NCI-H82 treated with DMSO at 0.1 percent for 48 hours (cell line): Measurements from ENCODE around the gene SLC8B1.

ENCODE experiments used
- DNase-seq: peaks from one replicate; lab custom pipeline; 2025; ENCODE audit not compliant: unreplicated experiment; lab: John Stamatoyannopoulos, UW

The SLC8B1 gene

GRCh38 chr12:113325916-113326315 lies 9.0 kb downstream of the SLC8B1 start:
- DNase-seq, result no peak

GRCh38 chr12:113322343-113322742 lies 12.6 kb downstream of the SLC8B1 start:
- DNase-seq, result no peak

GRCh38 chr12:113320401-113320800 lies 14.5 kb downstream of the SLC8B1 start:
- DNase-seq, result no peak

GRCh38 chr12:113318900-113319628 lies 15.8 kb downstream of the SLC8B1 start:
- DNase-seq, result no peak

GRCh38 chr12:113318046-113318656 lies 16.8 kb downstream of the SLC8B1 start:
- DNase-seq, result no peak

GRCh38 chr12:113317122-113317521 lies 17.8 kb downstream of the SLC8B1 start:
- no peak for DNase-seq

- DNase-seq, result no peak
Observed at GRCh38 chr12:113316155-113316554, 18.8 kb downstream of the SLC8B1 start.

GRCh38 chr12:113315358-113315757 lies 19.6 kb downstream of the SLC8B1 start:
- no peak for DNase-seq

GRCh38 chr12:113314121-113314529 lies 20.8 kb downstream of the SLC8B1 start:
- DNase-seq, result no peak

- no peak for DNase-seq
Observed at GRCh38 chr12:113310489-113310888, 24.4 kb downstream of the SLC8B1 start.

GRCh38 chr12:113306382-113306781 lies 28.5 kb downstream of the SLC8B1 start:
- DNase-seq, result no peak

GRCh38 chr12:113305281-113305856 lies 29.5 kb downstream of the SLC8B1 start:
- no peak for DNase-seq

- DNase-seq, result no peak
Observed at GRCh38 chr12:113302886-113303640, 31.8 kb downstream of the SLC8B1 start.

GRCh38 chr12:113302466-113302865 lies 32.4 kb downstream of the SLC8B1 start:
- DNase-seq, result no peak

GRCh38 chr12:113301811-113302210 lies 33.1 kb downstream of the SLC8B1 start:
- DNase-seq, result no peak

- no peak for DNase-seq
Observed at GRCh38 chr12:113299619-113300237, 35.2 kb downstream of the SLC8B1 start.

- no peak for DNase-seq
Observed at GRCh38 chr12:113298861-113299545, 35.9 kb downstream of the SLC8B1 start.

GRCh38 chr12:113298472-113298817 lies 36.5 kb downstream of the SLC8B1 start:
- DNase-seq, result no peak

- no peak for DNase-seq
Observed at GRCh38 chr12:113297621-113298471, 37.1 kb downstream of the SLC8B1 start.

GRCh38 chr12:113297214-113297587 lies 37.7 kb downstream of the SLC8B1 start:
- no peak for DNase-seq
